ENCODE data around the gene OLFML1.

OLFML1 gene

DNA sequence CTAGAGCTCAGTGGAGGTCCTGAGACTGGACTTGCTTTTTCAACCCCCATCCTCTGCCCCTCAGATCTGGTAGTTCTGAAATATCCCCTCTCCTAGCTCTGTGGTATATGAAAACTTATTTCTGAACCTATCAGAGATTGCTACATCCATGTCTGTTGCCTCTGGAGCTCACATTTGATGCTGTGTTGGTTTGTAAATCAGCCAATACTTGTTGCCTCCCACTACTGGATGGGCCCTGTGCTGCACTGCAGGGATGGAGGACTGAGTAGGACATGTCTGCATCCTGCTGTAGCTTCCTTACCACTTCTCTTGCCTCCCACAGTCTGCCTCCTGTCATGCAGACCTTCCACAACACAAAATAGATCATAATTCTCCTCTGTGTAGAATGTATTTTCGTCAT is 5.2 kb downstream of the OLFML1 start:
- no peak overlapping the region for H3K27ac Mint-ChIP-seq
- no peak overlapping the region for H3K4me3 Mint-ChIP-seq
- H3K9me3 Mint-ChIP-seq, result no peaks in the 10 kb centered on the region
- H3K27me3 Mint-ChIP-seq, result no peaks in the 10 kb centered on the region
- H3K36me3 Mint-ChIP-seq (ENCODE audit: low read depth), result no peaks in the 10 kb centered on the region
- H3K4me1 Mint-ChIP-seq (ENCODE audit: low read depth), result peaks cover 4% of the 10 kb centered on the region

DNA sequence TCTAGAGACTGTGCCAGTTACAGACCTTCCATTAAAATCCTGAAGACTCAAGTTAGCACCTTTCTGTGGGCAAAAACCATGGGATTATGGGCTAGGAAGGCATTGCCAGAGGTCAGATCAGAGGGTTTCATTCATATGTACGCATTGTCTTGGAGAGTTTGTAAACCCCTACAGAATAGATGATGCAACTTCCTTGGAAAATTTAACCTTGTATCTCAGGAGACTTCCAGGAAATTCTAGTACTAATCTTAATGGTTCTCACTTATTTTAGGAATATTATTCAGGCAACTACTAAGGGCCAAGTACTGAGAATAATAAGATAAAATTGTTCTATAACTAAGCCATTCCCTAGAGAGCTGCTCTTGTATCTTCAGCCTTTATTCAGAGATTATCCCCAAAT is 6.9 kb downstream of the OLFML1 start:
- H3K36me3 Mint-ChIP-seq (ENCODE audit: low read depth), result no peaks in the 10 kb centered on the region
- H3K4me1 Mint-ChIP-seq (ENCODE audit: low read depth), result peaks cover 16% of the 10 kb centered on the region
- H3K4me3 Mint-ChIP-seq, result no peak overlapping the region
- no peaks in the 10 kb centered on the region for H3K27me3 Mint-ChIP-seq
- H3K9me3 Mint-ChIP-seq, result no peaks in the 10 kb centered on the region
- H3K27ac Mint-ChIP-seq, result no peak overlapping the region

DNA sequence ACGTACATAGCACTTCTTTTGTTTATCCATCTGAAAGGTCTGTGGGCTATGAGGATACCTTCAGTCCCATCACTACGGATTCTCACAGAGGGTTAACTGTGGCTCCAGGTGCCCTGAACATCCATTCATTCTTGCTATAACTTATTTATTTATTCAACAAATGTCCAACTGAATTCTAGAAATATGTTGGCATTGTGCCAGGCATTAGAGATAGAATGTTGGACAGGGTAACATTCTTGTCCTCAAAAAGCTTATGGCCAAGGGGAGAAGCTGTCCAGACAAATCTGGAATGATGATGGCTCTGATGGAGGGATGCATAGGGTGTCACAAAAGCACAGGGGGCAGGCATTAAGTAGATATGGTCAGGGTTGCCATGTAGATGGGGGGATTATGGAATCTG is 8.4 kb downstream of the OLFML1 start:
- H3K4me1 Mint-ChIP-seq (ENCODE audit: low read depth), result peaks cover 19% of the 10 kb centered on the region
- no peak overlapping the region for H3K4me3 Mint-ChIP-seq
- no peaks in the 10 kb centered on the region for H3K27me3 Mint-ChIP-seq
- no peaks in the 10 kb centered on the region for H3K36me3 Mint-ChIP-seq (ENCODE audit: low read depth)
- H3K27ac Mint-ChIP-seq, result no peak overlapping the region
- H3K9me3 Mint-ChIP-seq, result no peaks in the 10 kb centered on the region

DNA sequence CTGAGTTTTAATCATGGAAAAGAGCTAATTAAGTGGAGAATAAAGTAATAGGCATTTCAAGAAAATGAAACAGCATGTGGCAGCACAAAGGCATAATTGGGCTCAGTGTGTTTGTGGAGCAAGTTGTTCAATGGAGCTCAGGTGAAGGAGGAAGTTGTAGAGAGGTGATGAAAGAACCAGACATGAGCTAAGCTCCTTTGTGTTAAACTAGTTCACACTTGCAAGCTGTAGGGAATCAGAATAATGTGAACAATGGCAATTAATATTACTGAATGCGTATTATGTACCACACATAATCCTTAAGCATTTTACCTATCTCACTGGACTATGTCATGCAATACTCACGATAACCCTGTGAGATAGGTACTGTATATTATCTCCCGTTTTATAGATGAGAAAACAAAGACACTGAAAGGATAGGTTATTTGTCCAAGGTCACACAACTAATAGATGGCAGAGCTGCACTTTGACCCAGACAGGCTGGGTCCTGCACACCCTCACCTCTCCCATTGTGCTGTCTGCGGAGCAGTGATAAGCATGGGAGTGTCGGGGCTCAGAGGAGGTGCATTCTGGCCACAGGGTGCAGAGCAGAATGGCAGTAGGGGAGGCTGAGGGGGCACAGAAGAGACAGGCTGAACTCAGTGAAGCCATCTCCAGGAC is 8.9 kb downstream of the OLFML1 start:
- Mint-ChIP-seq H3K27me3 (no peaks in the 10 kb centered on the region), H3K9me3 (no peaks in the 10 kb centered on the region), H3K36me3 (ENCODE audit: low read depth) (no peaks in the 10 kb centered on the region), H3K27ac (no peak overlapping the region), H3K4me1 (ENCODE audit: low read depth) (peaks cover 19% of the 10 kb centered on the region), H3K4me3 (no peak overlapping the region)

DNA sequence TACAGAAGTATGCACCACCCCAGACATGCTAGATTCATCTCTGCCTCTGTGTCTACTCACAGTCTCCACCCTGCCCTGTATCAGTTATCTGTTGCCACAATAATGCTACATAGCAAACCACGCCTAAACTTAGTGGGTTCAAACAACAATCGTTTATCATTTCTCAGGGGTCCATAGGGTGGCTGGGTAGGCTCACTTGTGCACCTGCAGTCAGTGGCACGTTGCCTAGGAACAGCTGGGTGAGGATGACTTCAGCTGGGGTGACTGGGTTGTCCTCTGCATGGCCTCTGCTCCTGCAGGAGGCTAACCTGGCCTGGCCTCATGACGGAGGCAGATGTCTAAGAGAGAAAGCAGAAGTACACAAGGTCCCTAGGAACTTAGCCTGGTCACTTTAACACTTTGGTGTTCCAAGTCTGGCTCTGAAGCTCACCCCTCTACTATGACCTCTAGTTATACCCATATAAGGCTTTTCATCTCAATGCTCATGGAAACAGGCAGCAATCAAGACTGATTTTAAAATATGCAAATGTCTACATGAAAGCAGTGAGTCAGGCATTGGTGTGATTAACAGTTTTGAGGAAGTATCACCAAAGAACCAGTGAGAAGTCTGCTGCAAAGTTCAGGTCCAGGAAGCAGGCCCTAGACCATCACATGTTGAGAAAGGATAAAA is 10.7 kb downstream of the OLFML1 start:
- Mint-ChIP-seq H3K4me1 (ENCODE audit: low read depth) (peaks cover 19% of the 10 kb centered on the region), H3K36me3 (ENCODE audit: low read depth) (no peaks in the 10 kb centered on the region), H3K27ac (peak overlapping the region; percentile 84), H3K27me3 (no peaks in the 10 kb centered on the region), H3K4me3 (no peak overlapping the region), H3K9me3 (no peaks in the 10 kb centered on the region)

DNA sequence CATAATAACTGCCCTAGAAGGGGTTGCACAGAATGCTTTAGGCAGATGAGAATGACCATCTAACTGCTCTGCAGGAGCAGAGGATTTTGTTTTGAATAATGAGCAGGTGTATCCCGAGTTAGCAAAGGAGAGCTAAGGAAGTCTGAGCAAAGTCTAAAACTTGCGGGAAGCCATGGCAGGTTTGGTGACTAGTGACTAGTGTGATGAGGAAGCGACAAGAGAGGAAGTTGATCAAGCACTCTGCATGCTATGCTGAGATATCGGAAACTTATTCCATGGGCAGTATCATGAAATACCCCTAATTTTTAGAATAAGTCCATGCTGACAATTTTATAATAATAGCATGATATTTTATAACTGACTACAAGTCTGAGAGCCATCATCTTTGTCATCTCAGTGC is 12.9 kb downstream of the OLFML1 start:
- no peaks in the 10 kb centered on the region for H3K27me3 Mint-ChIP-seq
- H3K4me1 Mint-ChIP-seq (ENCODE audit: low read depth), result peaks cover 19% of the 10 kb centered on the region
- no peak overlapping the region for H3K4me3 Mint-ChIP-seq
- H3K36me3 Mint-ChIP-seq (ENCODE audit: low read depth), result no peaks in the 10 kb centered on the region
- no peaks in the 10 kb centered on the region for H3K9me3 Mint-ChIP-seq
- no peak overlapping the region for H3K27ac Mint-ChIP-seq

DNA sequence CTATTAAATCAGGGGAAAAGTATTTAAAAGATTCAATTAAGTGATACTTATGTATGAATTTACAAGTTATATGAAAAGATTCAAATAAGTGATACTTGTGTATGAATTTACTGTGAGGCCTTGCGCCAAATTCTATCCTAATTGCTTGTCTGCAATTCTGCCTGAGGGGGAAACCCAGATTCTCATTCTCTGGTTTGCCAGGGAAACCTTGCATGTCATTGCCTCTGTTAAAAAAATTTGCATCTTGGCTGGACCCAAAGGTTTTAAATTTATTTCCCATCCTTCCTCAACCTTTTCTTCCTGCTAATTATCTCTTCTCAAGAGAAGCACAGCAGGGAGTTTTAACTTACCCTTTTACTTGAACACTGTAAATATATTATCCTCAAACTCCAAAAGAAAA is 13.8 kb downstream of the OLFML1 start:
- peaks cover 19% of the 10 kb centered on the region for H3K4me1 Mint-ChIP-seq (ENCODE audit: low read depth)
- H3K9me3 Mint-ChIP-seq, result no peaks in the 10 kb centered on the region
- H3K27me3 Mint-ChIP-seq, result no peaks in the 10 kb centered on the region
- H3K36me3 Mint-ChIP-seq (ENCODE audit: low read depth), result no peaks in the 10 kb centered on the region
- H3K4me3 Mint-ChIP-seq, result no peak overlapping the region
- no peak overlapping the region for H3K27ac Mint-ChIP-seq

DNA sequence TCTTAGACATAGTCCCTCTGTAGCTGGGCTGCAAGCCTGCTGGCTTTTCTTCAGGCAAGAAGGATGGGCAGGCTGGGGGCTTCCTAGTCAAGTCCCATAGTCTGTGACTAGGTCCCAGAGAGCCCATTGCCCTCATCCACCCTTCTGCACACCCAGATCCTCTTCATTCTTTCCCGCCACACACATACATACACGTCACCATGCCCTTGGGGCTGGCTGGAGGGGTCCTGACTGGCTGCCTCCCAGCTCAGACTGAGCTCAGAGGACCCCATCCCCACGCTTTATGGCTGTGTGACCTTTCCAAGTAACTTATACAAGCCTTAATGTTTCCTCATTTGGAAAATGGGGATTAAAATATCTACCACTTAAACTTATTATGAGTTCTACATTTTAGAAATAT is 14.9 kb downstream of the OLFML1 start:
- Mint-ChIP-seq H3K27me3 (no peaks in the 10 kb centered on the region), H3K36me3 (ENCODE audit: low read depth) (no peaks in the 10 kb centered on the region), H3K9me3 (no peaks in the 10 kb centered on the region), H3K4me1 (ENCODE audit: low read depth) (peaks cover 18% of the 10 kb centered on the region), H3K4me3 (no peak overlapping the region), H3K27ac (no peak overlapping the region)

DNA sequence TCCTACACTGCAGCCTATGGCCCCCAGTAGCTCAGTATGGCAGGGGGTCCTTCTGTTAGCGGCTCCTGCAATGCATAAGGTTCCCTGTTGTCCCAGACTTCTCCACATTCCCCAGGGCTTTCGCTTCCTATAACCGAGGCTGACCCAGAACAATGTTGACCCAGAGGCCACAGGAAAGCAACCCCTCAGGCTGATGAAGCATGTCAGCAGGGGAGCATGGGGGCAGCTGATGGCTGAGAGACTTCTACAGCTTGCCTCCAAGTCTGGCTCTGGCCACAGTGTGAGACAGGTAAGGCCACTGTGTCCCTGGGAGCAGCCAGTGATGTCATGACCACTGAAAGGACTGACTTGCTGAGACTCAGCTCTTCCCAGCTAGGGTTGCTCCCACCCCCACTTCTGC is 15.9 kb downstream of the OLFML1 start:
- Mint-ChIP-seq H3K4me1 (ENCODE audit: low read depth) (peaks cover 8% of the 10 kb centered on the region), H3K27ac (no peak overlapping the region)

DNA sequence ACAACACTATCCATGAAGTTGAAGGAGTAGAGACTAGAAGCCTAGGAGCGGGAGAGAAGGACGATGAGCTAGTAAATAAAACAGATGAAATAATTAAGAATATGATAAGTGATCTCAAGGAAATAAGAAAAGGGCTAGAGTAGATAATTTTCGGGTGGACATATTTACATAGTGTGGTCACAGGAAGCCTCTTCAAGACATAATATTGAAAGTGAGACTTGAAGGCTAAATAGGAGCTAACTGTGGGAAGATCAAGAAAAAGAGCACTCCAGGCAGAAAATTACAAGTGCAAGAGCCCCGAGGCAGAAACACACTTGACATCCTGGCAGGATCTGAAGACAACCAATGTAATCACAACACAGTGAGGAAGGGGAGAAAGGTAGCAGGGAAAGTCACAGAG is 16.6 kb downstream of the OLFML1 start:
- H3K4me3 Mint-ChIP-seq, result no peak overlapping the region
- no peaks in the 10 kb centered on the region for H3K36me3 Mint-ChIP-seq (ENCODE audit: low read depth)
- H3K4me1 Mint-ChIP-seq (ENCODE audit: low read depth), result peaks cover 3% of the 10 kb centered on the region
- H3K27me3 Mint-ChIP-seq, result no peaks in the 10 kb centered on the region
- no peak overlapping the region for H3K27ac Mint-ChIP-seq
- H3K9me3 Mint-ChIP-seq, result no peaks in the 10 kb centered on the region

More for the DNA sequence above, 15.9 kb downstream of the OLFML1 start:
- no peaks in the 10 kb centered on the region for H3K27me3 Mint-ChIP-seq
- no peak overlapping the region for H3K4me3 Mint-ChIP-seq
- H3K36me3 Mint-ChIP-seq (ENCODE audit: low read depth), result no peaks in the 10 kb centered on the region
- H3K9me3 Mint-ChIP-seq, result no peaks in the 10 kb centered on the region

DNA sequence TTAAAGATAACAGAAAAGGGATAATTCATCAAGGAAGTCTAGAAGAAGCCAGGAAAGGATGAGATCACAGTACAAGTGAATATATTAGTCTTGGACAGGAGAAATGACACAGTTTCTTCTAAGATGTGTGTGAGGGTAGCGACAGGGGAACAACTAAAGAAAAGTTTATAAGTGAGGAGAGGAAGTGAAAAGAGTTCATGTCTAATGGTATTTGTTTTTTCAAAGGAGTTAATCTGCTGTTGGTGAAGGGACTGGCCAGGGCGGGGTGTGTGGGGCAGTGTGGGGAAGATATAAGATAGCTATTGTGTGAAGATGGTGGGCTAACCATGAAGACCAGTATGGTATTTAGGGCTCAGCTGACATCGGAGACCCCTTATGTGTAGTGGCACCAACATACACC is 20.9 kb downstream of the OLFML1 start:
- no peaks in the 10 kb centered on the region for H3K36me3 Mint-ChIP-seq (ENCODE audit: low read depth)
- peaks cover 2% of the 10 kb centered on the region for H3K4me1 Mint-ChIP-seq (ENCODE audit: low read depth)
- no peak overlapping the region for H3K27ac Mint-ChIP-seq
- H3K27me3 Mint-ChIP-seq, result no peaks in the 10 kb centered on the region
- H3K9me3 Mint-ChIP-seq, result no peaks in the 10 kb centered on the region
- H3K4me3 Mint-ChIP-seq, result no peak overlapping the region

DNA sequence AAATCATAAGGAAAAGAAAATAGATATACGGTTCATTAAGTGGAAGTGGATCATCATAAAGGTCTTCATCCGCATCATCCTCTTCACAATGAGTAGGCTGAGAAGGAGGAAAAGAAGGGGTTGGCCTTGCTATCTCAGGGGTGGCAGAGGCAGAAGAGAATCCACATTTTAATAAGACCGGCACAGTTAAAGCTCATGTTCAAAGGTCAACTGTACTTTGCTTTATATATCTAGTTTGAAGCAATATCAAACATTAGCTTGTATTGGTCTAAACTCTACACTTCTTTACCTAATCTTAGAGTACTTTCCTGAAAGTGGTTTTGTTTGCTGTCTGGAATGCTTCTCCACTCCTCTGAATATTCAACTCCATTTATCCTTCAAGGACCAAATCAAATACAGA is 22.8 kb downstream of the OLFML1 start:
- H3K36me3 Mint-ChIP-seq (ENCODE audit: low read depth), result no peaks in the 10 kb centered on the region
- H3K4me1 Mint-ChIP-seq (ENCODE audit: low read depth), result peaks cover 20% of the 10 kb centered on the region
- no peaks in the 10 kb centered on the region for H3K27me3 Mint-ChIP-seq
- no peaks in the 10 kb centered on the region for H3K9me3 Mint-ChIP-seq
- no peak overlapping the region for H3K4me3 Mint-ChIP-seq
- H3K27ac Mint-ChIP-seq, result no peak overlapping the region

DNA sequence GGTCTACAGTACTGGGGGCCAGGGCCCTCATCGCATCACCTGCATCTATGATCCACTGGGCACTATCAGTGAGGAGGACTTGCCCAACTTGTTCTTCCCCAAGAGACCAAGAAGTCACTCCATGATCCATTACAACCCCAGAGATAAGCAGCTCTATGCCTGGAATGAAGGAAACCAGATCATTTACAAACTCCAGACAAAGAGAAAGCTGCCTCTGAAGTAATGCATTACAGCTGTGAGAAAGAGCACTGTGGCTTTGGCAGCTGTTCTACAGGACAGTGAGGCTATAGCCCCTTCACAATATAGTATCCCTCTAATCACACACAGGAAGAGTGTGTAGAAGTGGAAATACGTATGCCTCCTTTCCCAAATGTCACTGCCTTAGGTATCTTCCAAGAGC is 24.7 kb downstream of the OLFML1 start:
- H3K36me3 Mint-ChIP-seq (ENCODE audit: low read depth), result no peaks in the 10 kb centered on the region
- no peak overlapping the region for H3K27ac Mint-ChIP-seq
- peaks cover 27% of the 10 kb centered on the region for H3K4me1 Mint-ChIP-seq (ENCODE audit: low read depth)
- H3K4me3 Mint-ChIP-seq, result no peak overlapping the region
- H3K27me3 Mint-ChIP-seq, result peaks cover 4% of the 10 kb centered on the region
- no peaks in the 10 kb centered on the region for H3K9me3 Mint-ChIP-seq

DNA sequence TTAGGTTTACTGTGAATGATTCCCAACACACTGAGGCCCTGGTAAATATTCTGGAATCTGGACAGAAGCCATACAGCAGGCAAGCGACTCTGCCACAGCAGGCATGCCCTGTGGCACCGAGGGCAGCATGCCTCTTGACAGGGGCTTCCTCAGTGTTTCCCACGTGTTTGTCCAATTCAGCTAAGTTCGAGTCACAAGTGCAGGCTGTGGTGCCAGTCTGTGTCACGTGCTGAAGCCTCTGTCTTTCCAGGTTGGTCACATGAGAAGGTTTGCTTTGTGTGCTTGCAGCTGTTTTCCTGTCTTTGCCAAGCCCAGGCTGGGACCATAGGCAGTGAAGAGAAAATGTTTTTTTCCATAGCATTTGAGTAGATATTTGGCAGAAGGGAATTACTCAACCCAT is 26.1 kb downstream of the OLFML1 start:
- H3K9me3 Mint-ChIP-seq, result no peaks in the 10 kb centered on the region
- H3K27me3 Mint-ChIP-seq, result peaks cover 5% of the 10 kb centered on the region
- no peak overlapping the region for H3K4me3 Mint-ChIP-seq
- peaks cover 41% of the 10 kb centered on the region for H3K4me1 Mint-ChIP-seq (ENCODE audit: low read depth)
- H3K36me3 Mint-ChIP-seq (ENCODE audit: low read depth), result no peaks in the 10 kb centered on the region
- H3K27ac Mint-ChIP-seq, result no peak overlapping the region

DNA sequence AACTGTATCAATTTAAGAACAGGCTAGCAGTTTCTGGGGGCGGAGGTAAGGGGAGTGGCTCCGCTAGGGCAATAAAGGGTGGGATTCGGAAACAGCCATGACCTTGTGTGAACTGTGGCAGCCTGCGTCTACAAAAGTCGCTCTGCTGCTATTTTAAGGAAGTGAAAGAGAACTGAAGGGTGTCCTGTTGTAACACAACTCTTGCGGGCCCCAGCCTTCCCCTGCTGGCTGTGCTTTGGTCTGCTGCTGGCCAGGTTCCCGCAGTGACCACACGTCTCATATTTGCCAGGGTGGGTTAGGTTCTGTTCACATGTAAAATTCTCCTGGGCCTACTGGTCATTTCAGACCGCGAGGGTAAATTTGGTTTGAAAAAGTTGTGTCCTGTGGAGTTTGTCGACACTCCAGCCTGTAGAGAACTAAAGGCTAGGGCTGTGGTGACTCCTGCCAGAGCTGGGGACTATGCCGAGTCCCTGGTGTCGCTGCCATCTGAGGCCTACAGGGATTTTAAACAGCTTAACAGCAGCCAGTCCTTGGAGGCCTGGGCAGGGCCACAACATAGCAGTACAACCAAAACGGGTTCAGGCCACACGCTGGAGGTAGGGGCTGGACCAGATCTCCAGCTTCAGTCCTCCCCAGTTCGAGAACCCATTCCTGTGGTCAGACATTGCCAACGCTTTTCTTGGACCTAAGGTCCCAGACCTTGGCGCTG is 27.4 kb downstream of the OLFML1 start:
- no peaks in the 10 kb centered on the region for H3K36me3 Mint-ChIP-seq (ENCODE audit: low read depth)
- no peaks in the 10 kb centered on the region for H3K9me3 Mint-ChIP-seq
- peaks cover 5% of the 10 kb centered on the region for H3K27me3 Mint-ChIP-seq
- H3K4me3 Mint-ChIP-seq, result peak overlapping the region; percentile 90
- peak overlapping the region; percentile 92 for H3K27ac Mint-ChIP-seq
- peaks cover 50% of the 10 kb centered on the region for H3K4me1 Mint-ChIP-seq (ENCODE audit: low read depth)

Measured in stimulated activated naive CD8-positive, alpha-beta T cell treated with anti-CD3 and anti-CD28 coated beads, Interleukin-15, Interleukin-2, amounts not matched to agents 100 ng/mL and 50 ng/mL, for 24 hours (primary cell).